Activated CD4-positive, alpha-beta T cell treated with anti-CD3 and anti-CD28 coated beads, Interleukin-2, amount 10 ng/mL, durations not matched to agents 24 days and 14 days (primary cell): ENCODE results near the gene ASAP3. TPM values are rescaled to one million over a fixed set of nuclear protein-coding genes. Genes with fewer than 3 reads are reported as not detected.

Source experiments
- DNase-seq: peaks from one replicate; pipeline ENCODE4 v3.0.0; 2022
- H3K27ac Mint-ChIP-seq: one replicate; pipeline ENCODE4 v1.8.0; 2022; ENCODE audit warnings: mild to moderate bottlenecking, mixed read lengths
- H3K27me3 Mint-ChIP-seq: one replicate; pipeline ENCODE4 v1.8.0; 2022; ENCODE audit warnings: mixed read lengths
- H3K36me3 Mint-ChIP-seq: one replicate; pipeline ENCODE4 v1.8.0; 2022; ENCODE audit warnings: low read depth, mild to moderate bottlenecking, mixed read lengths
- H3K4me1 Mint-ChIP-seq: one replicate; pipeline ENCODE4 v1.8.0; 2021; ENCODE audit warnings: mixed read lengths
- H3K4me3 Mint-ChIP-seq: one replicate; pipeline ENCODE4 v1.8.0; 2022; ENCODE audit warnings: mild to moderate bottlenecking, moderate library complexity, mixed read lengths
- H3K9me3 Mint-ChIP-seq: one replicate; pipeline ENCODE4 v1.8.0; 2021; ENCODE audit warnings: mixed read lengths
- intact Hi-C: fragments of 100-400 bp; cut with micrococcal nuclease; formaldehyde crosslinking; loops from one replicate; pipeline ENCODE4 v1.15.1; 2023
- total RNA-seq: library from RNA; stranded (reverse); gene quantifications from 2 replicates; pipeline ENCODE4 v1.2.3, GENCODE V29; 2022

Gene ASAP3
- total RNA-seq, 1 donor from 2014 or later = 0.63 TPM

DNA sequence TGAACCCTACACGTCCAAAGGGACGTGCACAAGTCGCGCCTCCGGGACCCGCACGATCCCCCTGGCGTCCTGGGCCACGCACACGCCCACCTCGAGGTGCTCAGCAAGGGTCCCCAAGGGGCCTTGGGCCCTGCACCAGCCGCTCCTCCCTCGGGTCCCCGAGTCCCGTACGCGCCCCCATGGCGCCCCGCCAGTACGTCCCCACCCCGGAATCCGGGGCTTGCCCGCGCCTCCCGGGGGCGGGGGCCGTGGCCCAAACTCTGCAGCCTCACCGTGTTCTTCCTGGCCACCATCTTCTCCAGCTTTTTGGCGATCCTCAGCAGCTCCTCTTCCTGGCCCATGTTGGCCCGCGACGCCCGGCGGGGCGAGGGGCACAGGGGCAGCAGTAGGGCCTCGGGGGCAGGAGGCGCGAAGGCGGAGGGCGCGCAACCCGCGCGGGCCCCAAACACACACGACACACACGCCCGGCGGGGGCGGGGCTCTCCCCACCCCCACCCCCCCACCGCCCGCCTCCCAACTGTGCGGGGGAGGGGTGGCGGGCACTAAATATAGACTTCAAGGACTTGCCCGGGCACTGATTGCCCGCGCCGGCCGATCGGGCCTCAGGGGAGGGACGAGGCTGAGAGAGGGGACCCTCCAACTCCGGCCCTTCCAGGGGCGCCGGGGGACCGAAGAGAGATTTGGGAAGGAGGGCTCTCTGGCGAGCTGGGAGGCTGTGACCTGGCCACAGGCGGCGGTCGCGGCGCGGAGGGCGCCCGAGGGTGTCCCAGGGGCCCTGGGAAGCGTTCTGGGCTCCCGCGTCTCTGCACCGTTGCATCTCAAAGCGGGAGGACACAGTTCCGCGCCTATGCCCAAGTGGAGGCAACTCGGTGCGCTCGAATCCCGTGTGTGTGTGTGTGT is 59.4 kb downstream of the ASAP3 start, which contains the start of gene TCEA3:
TSS of gene TCEA3 (minus strand) at position 456 of the 900 bp plus-strand sequence. CDS start at position 341, 115 bp downstream.
- Mint-ChIP-seq H3K4me1 (peaks cover 31% of the 10 kb centered on the region), H3K36me3 (no peaks in the 10 kb centered on the region), H3K27me3 (peaks cover 41% of the 10 kb centered on the region), H3K9me3 (no peaks in the 10 kb centered on the region), H3K27ac (peak within 1 kb of the TSS; percentile 78), H3K4me3 (peak within 1 kb of the TSS; percentile 88)
- peak; percentile 80 for DNase-seq
- intact Hi-C loops = no loop called here

DNA sequence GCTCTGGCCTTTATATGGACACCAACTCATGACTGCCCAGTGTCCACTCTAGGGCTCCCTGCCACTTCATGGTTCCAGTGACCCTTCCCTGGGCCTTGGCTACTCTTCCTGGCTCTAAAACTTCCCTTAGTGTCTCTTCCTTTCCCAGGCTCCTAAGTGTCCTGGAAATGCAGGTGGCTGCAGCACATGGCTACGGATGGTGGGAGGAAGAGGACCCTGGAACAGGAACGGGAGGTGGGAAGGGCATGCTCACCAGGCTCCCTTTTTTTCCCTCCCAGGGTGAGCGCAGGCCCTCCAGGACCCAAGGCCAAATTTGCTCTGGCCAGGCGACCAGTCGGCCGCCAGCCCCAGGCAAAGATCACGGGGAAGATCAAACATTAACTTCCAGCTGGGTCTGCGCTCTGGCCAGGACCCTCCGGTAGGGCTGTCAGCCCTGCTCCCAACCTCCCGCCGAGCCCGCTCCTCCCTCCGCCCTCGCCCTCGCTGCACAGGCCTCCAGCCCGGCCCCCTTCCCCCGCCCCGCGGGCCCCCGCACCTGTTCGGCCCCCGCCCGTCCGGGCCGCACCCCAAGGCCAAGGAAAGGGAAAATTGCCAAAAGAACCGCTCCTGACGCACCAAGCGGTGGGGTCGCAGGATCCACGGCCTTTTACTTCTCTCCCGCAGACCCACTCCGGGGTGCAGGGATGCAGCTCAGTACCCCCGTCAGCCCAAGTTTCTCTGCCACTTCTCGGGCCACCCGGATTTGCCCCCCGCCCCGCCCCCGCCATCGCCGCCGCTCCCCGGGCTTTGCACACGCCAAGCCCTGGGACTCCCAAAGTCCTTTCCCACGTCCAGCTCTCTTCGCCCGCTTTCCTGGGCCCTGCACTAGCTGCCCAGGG is 60.3 kb downstream of the ASAP3 start:
- peaks cover 31% of the 10 kb centered on the region for H3K4me1 Mint-ChIP-seq
- peaks cover 37% of the 10 kb centered on the region for H3K27me3 Mint-ChIP-seq
- intact Hi-C loops = no loop called here
- H3K9me3 Mint-ChIP-seq = no peaks in the 10 kb centered on the region
- peak overlapping the region; percentile 88 for H3K4me3 Mint-ChIP-seq
- H3K36me3 Mint-ChIP-seq = no peaks in the 10 kb centered on the region
- DNase-seq = peak; percentile 62
- H3K27ac Mint-ChIP-seq = peak overlapping the region; percentile 67

DNA sequence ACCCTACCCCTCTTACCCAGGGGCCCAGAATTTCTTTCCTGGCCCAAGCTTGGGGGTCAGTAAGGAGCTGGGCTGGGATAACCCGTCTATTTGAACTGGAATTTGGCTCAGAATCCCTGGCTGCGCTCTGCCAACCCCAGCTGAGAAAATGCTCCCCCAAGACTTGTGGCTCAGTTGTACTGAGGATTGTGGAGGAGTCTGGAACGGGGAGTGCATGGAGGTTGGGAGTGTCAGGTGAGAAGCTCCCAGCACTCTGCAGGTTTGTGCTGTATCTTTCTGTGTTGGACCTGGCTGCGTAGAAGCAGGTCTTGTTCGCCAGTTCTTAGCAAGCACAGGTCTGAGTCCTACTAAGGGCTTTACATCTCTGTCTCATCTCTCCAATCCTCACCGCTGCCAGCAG is 61.0 kb downstream of the ASAP3 start:
- peaks cover 31% of the 10 kb centered on the region for H3K4me1 Mint-ChIP-seq
- peak overlapping the region; percentile 67 for H3K27ac Mint-ChIP-seq
- H3K4me3 Mint-ChIP-seq = peak overlapping the region; percentile 88
- intact Hi-C loops = no loop called here
- peaks cover 30% of the 10 kb centered on the region for H3K27me3 Mint-ChIP-seq
- no peaks in the 10 kb centered on the region for H3K9me3 Mint-ChIP-seq
- no peak for DNase-seq
- H3K36me3 Mint-ChIP-seq = no peaks in the 10 kb centered on the region

DNA sequence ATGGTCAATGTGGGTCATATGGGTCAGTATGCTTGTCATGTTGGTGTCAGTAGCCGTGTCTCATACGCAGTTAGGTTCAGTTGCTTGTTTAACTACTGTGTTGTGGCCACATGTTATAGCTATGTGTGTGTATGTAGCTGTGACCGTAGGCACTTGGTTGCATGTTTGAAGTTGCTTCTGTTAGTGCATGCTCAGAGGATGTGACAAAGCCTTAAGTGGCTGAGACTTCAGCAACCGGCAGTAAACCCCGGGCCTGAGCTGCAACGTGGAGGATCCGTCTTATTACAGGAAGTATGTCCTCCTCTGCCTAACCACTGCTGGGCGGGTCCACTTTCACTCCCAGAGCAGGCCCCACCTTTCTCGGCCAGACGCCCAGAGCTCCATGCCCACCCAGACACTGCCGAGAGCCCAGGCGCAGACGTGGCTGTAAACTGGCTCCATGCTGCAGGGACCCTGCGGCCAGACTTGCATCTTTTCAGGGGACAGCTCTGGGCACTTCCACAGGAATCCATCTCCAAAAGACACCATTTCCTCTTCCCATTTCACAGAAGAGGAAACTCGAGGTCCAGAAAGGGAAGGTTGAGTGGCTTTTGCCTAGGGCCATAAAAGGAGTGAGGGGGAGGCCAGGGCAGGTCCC is 61.6 kb downstream of the ASAP3 start:
- H3K27ac Mint-ChIP-seq = peak overlapping the region; percentile 67
- no peaks in the 10 kb centered on the region for H3K9me3 Mint-ChIP-seq
- peaks cover 31% of the 10 kb centered on the region for H3K4me1 Mint-ChIP-seq
- H3K4me3 Mint-ChIP-seq = peak overlapping the region; percentile 88
- DNase-seq = peak; percentile 90
- intact Hi-C loops = no loop called here
- no peaks in the 10 kb centered on the region for H3K36me3 Mint-ChIP-seq
- H3K27me3 Mint-ChIP-seq = peaks cover 29% of the 10 kb centered on the region

GRCh38 chr1:23421753-23422240 is 62.2 kb downstream of the ASAP3 start:
- no peaks in the 10 kb centered on the region for H3K9me3 Mint-ChIP-seq
- peaks cover 31% of the 10 kb centered on the region for H3K4me1 Mint-ChIP-seq
- peaks cover 4% of the 10 kb centered on the region for H3K36me3 Mint-ChIP-seq
- DNase-seq = no peak
- no peak overlapping the region for H3K27ac Mint-ChIP-seq
- peaks cover 29% of the 10 kb centered on the region for H3K27me3 Mint-ChIP-seq
- peak overlapping the region; percentile 88 for H3K4me3 Mint-ChIP-seq
- intact Hi-C loops = no loop called here

- DNase-seq = no peak
- intact Hi-C loops = no loop called here
- no peak overlapping the region for H3K27ac Mint-ChIP-seq
- peaks cover 4% of the 10 kb centered on the region for H3K36me3 Mint-ChIP-seq
- peaks cover 31% of the 10 kb centered on the region for H3K4me1 Mint-ChIP-seq
- H3K4me3 Mint-ChIP-seq = no peak overlapping the region
- peaks cover 24% of the 10 kb centered on the region for H3K27me3 Mint-ChIP-seq
- H3K9me3 Mint-ChIP-seq = no peaks in the 10 kb centered on the region
Observed at GRCh38 chr1:23421343-23421742, 62.6 kb downstream of the ASAP3 start.

- H3K36me3 Mint-ChIP-seq = peaks cover 4% of the 10 kb centered on the region
- peaks cover 19% of the 10 kb centered on the region for H3K27me3 Mint-ChIP-seq
- no peaks in the 10 kb centered on the region for H3K9me3 Mint-ChIP-seq
- intact Hi-C loops = no loop called here
- DNase-seq = no peak
- H3K4me1 Mint-ChIP-seq = peaks cover 31% of the 10 kb centered on the region
- H3K27ac Mint-ChIP-seq = no peak overlapping the region
- H3K4me3 Mint-ChIP-seq = no peak overlapping the region
Observed at GRCh38 chr1:23420778-23421177, 63.2 kb downstream of the ASAP3 start.

DNA sequence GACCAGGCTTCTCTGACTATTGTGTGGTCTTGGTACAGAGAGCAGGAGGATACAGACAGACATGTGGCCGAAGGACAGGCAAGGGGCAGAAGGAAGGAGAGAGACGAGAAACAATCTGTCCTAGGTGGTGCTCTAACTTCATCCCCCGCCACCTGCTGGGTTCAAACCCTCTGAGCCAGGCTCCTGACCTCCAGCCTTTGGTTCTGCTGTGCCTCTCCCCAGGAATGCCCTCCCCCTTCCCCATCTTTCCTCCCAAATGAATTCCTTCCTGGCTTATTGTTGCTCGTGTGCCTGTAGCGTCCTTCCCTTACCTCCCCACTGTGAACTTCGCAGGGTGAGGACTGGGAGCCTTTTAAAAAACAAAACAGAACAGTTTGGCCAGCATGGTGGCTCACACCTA is 64.8 kb downstream of the ASAP3 start:
- Mint-ChIP-seq H3K4me3 (no peak overlapping the region), H3K27me3 (peaks cover 9% of the 10 kb centered on the region), H3K4me1 (peaks cover 27% of the 10 kb centered on the region), H3K9me3 (no peaks in the 10 kb centered on the region), H3K36me3 (peaks cover 4% of the 10 kb centered on the region), H3K27ac (no peak overlapping the region)
- intact Hi-C loops = no loop called here
- DNase-seq = no peak

GRCh38 chr1:23417570-23417969 is 66.4 kb downstream of the ASAP3 start:
- no peak overlapping the region for H3K4me3 Mint-ChIP-seq
- H3K36me3 Mint-ChIP-seq = peaks cover 4% of the 10 kb centered on the region
- peaks cover 2% of the 10 kb centered on the region for H3K27me3 Mint-ChIP-seq
- H3K27ac Mint-ChIP-seq = no peak overlapping the region
- DNase-seq = no peak
- H3K4me1 Mint-ChIP-seq = peaks cover 16% of the 10 kb centered on the region
- intact Hi-C loops = no loop called here
- H3K9me3 Mint-ChIP-seq = no peaks in the 10 kb centered on the region

DNA sequence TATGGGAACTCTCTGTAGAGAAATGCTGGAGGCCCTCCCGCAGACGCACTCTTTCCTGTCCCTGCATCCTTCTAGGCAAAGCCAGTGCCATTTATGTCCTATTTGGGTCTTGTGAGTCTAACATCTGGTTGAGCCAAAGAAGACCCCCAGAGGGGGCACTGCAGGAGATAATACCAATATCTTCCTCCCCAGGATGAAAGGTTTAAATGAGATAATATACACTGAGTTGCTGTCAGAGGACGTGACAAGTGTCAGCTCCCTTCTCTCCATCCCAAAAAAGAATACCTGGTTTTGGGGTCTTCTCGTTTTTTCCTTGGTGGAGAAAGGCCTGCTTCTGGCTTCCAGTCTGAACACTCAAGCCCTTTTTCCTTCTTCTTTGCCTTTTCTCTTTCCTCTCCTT is 67.0 kb downstream of the ASAP3 start:
- peaks cover 4% of the 10 kb centered on the region for H3K36me3 Mint-ChIP-seq
- peaks cover 10% of the 10 kb centered on the region for H3K4me1 Mint-ChIP-seq
- no peak for DNase-seq
- H3K9me3 Mint-ChIP-seq = no peaks in the 10 kb centered on the region
- no peak overlapping the region for H3K27ac Mint-ChIP-seq
- intact Hi-C loops = no loop called here
- peaks cover 2% of the 10 kb centered on the region for H3K27me3 Mint-ChIP-seq
- H3K4me3 Mint-ChIP-seq = no peak overlapping the region

GRCh38 chr1:23408797-23409290 is 75.1 kb downstream of the ASAP3 start:
- no peak for DNase-seq
- Mint-ChIP-seq H3K36me3 (no peaks in the 10 kb centered on the region), H3K4me1 (peaks cover 5% of the 10 kb centered on the region), H3K4me3 (no peak overlapping the region), H3K9me3 (no peaks in the 10 kb centered on the region), H3K27ac (no peak overlapping the region), H3K27me3 (no peaks in the 10 kb centered on the region)
- intact Hi-C loops = no loop called here

- Mint-ChIP-seq H3K9me3 (no peaks in the 10 kb centered on the region), H3K4me1 (peaks cover 7% of the 10 kb centered on the region), H3K36me3 (no peaks in the 10 kb centered on the region), H3K27ac (no peak overlapping the region), H3K4me3 (no peak overlapping the region), H3K27me3 (no peaks in the 10 kb centered on the region)
- no peak for DNase-seq
- intact Hi-C loops = no loop called here
Observed at GRCh38 chr1:23407016-23407630, 76.9 kb downstream of the ASAP3 start.

DNA sequence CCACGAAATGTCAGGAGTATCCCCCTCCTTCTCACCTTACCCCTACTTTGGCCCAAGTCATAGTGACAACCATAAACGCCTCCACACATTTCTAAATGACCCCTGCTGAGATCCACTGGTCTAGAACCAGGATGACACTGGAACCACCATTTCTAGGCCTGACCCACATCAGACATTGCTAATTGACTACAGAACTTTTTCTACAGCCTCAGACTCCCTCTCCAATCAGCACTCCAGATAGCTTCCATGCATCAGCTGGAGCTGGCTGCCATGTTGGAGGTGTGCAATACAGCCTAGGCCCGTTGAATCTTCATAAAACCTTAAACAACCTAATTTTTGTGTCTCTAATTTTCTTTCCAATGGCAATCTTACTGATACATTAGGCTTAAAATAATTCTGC is 78.0 kb downstream of the ASAP3 start:
- intact Hi-C loops = loop anchor here (2.0 kb wide), 1 partner anchor 63 kb away; no protein-coding TSS in a partner anchor
- Mint-ChIP-seq H3K4me3 (no peak overlapping the region), H3K4me1 (peaks cover 7% of the 10 kb centered on the region), H3K27me3 (no peaks in the 10 kb centered on the region), H3K36me3 (no peaks in the 10 kb centered on the region), H3K9me3 (no peaks in the 10 kb centered on the region), H3K27ac (no peak overlapping the region)
- DNase-seq = no peak
